Natural killer cell (primary cell): ENCODE measurements around the gene DBNDD1. TPM values are rescaled to one million over a fixed set of nuclear protein-coding genes. Genes with fewer than 3 reads are reported as not detected.
A peak's percentile ranks its signal among the peaks of the same experiment; 100 is the strongest.
"Not testable (repeated sequence)": the region's sequence is repeated elsewhere in the genome, so short reads cannot be mapped to it uniquely, and the experiment has no call there.

Source experiments
- ATAC-seq, 3 donors: fragments of 150-1000 bp in 2 of 3; fragments of 200-7000 bp in 1 of 3; cut with Tn5 transposase; 1 replicate in 1 of 3; 2 replicates in 2 of 3; pipeline ENCODE4 v1.10.0; 2021; ENCODE audit warnings: mild to moderate bottlenecking in 2 of 3, moderate library complexity in 2 of 3
- DNase-seq, 2 donors: peaks; one replicate each; pipeline versions ENCODE4 v3.0.0 to v3.0.0-alpha.2; 2013 to 2021; ENCODE audit warnings: mixed read lengths in 1 of 2
- H3K27ac ChIP-seq: one replicate; pipeline ENCODE4 v1.5.1; 2013; ENCODE audit warnings: mild to moderate bottlenecking, low read length
- H3K27me3 ChIP-seq: one replicate; pipeline ENCODE4 v1.6.1; 2013; ENCODE audit warnings: low read length; ENCODE audit not compliant: control insufficient read depth, insufficient read depth
- H3K36me3 ChIP-seq: one replicate; pipeline ENCODE4 v1.6.1; 2013; ENCODE audit warnings: low read length; ENCODE audit not compliant: control insufficient read depth, insufficient read depth
- H3K4me1 ChIP-seq: one replicate; pipeline ENCODE4 v1.6.1; 2013; ENCODE audit warnings: low read length; ENCODE audit not compliant: control insufficient read depth, insufficient read depth
- H3K4me3 ChIP-seq: one replicate; pipeline ENCODE4 v1.5.1; 2013; ENCODE audit warnings: low read length
- H3K9me3 ChIP-seq: one replicate; pipeline ENCODE4 v1.6.1; 2013; ENCODE audit warnings: low read length; ENCODE audit not compliant: control insufficient read depth, insufficient read depth
- H3K27ac Mint-ChIP-seq, 2 donors: one replicate each; pipeline ENCODE4 v1.8.0; 2022; ENCODE audit warnings: mild to moderate bottlenecking in 2 of 2, mixed read lengths in 2 of 2, moderate library complexity in 1 of 2
- H3K27me3 Mint-ChIP-seq, 2 donors: one replicate each; pipeline ENCODE4 v1.8.0; 2022; ENCODE audit warnings: low read depth in 2 of 2, mixed read lengths in 2 of 2
- H3K36me3 Mint-ChIP-seq: one replicate; pipeline ENCODE4 v1.8.0; 2022; ENCODE audit warnings: mixed read lengths
- H3K4me1 Mint-ChIP-seq, 2 donors: one replicate each; pipeline ENCODE4 v1.8.0; 2022; ENCODE audit warnings: mixed read lengths in 2 of 2
- H3K4me3 Mint-ChIP-seq: one replicate; pipeline ENCODE4 v1.8.0; 2022; ENCODE audit warnings: mild to moderate bottlenecking, moderate library complexity, mixed read lengths
- H3K9me3 Mint-ChIP-seq, 2 donors: one replicate each; pipeline ENCODE4 v1.8.0; 2022; ENCODE audit warnings: mixed read lengths in 2 of 2
- CTCF ChIP-seq: fragments of 200-600 bp; IDR thresholded peaks from one replicate; pipeline ENCODE4 v1.8.0; 2022; ENCODE audit warnings: antibody characterized with exemption
- WGBS: methylation state at CpG from one replicate; pipeline ENCODE4 v1.1.7; 2013; ENCODE audit warnings: missing lambda C conversion rate; ENCODE audit not compliant: insufficient coverage; 5-methylcytosine and 5-hydroxymethylcytosine counted together
- intact Hi-C: fragments of 100-400 bp; cut with micrococcal nuclease; formaldehyde crosslinking; loops from one replicate; pipeline ENCODE4 v1.14.2; 2022
- total RNA-seq, 4 donors: library from RNA; stranded (reverse); fragments of 120-200 nt in 1 of 4; gene quantifications; one replicate each; pipeline versions ENCODE4 v1.2.3 to v1.2.4, GENCODE V29; 2013 to 2022

Gene DBNDD1, protein sequence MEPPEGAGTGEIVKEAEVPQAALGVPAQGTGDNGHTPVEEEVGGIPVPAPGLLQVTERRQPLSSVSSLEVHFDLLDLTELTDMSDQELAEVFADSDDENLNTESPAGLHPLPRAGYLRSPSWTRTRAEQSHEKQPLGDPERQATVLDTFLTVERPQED
- total RNA-seq: under 1 TPM in 1 of 3 donors, not detected in 2; 0.20 TPM
- total RNA-seq (2013): 4.3 TPM

GRCh38 chr16:90018652-90019542, at the start of gene DBNDD1:
Gene DBNDD1, minus strand, starts transcription at chr16:90019456. Its CDS starts 115 bp downstream, at chr16:90019341.
- WGBS: 2% methylated on average over 103 of the region's 103 CpGs
- no peaks in the 10 kb centered on the region for H3K36me3 ChIP-seq
- peaks cover 8 to 20% of the 10 kb centered on the region in 2 donors for H3K4me1 Mint-ChIP-seq
- ATAC-seq: no peak
- H3K27ac Mint-ChIP-seq: no peak within 1 kb of the TSS
- no peak within 1 kb of the TSS for H3K4me3 ChIP-seq
- H3K27me3 Mint-ChIP-seq: peaks cover 0 to 14% of the 10 kb centered on the region in 2 donors
- DNase-seq: peak in 1 of 2 donors; percentile 21
- no peaks in the 10 kb centered on the region for H3K9me3 ChIP-seq
- H3K27ac ChIP-seq: no peak within 1 kb of the TSS
- TF ChIP-seq CTCF: no peak
- H3K9me3 Mint-ChIP-seq: no peaks in the 10 kb centered on the region
- H3K36me3 Mint-ChIP-seq: no peaks in the 10 kb centered on the region
- peaks cover 14% of the 10 kb centered on the region for H3K27me3 ChIP-seq
- intact Hi-C loops: no loop called here
- peak within 1 kb of the TSS; percentile 84 for H3K4me3 Mint-ChIP-seq
- peaks cover 34% of the 10 kb centered on the region for H3K4me1 ChIP-seq

DNA sequence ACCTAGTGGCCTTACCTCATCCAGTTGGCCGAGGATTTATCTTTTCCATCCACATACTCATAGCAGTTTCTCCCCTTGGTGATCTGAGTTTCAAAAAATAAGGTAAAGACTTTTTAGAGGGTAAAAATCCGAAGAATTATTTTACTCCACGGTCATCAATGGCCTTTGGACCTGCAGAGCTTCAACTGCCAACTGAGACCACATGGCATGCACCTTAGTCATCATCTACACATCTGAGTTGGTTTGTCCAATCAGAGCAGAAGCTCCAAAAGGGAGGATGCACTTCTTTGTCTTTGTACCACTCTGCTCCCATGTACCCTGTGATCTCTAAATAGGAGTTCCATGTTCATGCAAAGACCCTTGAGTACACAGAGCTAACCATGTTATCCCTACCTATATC, 42.2 kb upstream of the DBNDD1 start:
- Histone ChIP-seq H3K27me3 (no peaks in the 10 kb centered on the region), H3K27ac (no peak overlapping the region), H3K36me3 (no peaks in the 10 kb centered on the region), H3K4me1 (no peaks in the 10 kb centered on the region), H3K9me3 (no peaks in the 10 kb centered on the region), H3K4me3 (no peak overlapping the region)
- WGBS: 71% methylated on average over 2 of the region's 3 CpGs
- Mint-ChIP-seq H3K27ac (no peak overlapping the region), H3K4me3 (no peak overlapping the region), H3K36me3 (no peaks in the 10 kb centered on the region), H3K9me3 (no peaks in the 10 kb centered on the region), H3K4me1 (no peaks in the 10 kb centered on the region), H3K27me3 (peaks cover 15 to 19% of the 10 kb centered on the region in 2 donors)
- no peak for DNase-seq
- intact Hi-C loops: no loop called here
- ATAC-seq: no peak
- TF ChIP-seq CTCF: no peak

GRCh38 chr16:90057738-90058173, 38.5 kb upstream of the DBNDD1 start:
- ATAC-seq: peak in 1 of 3 donors; percentile 77

GRCh38 chr16:90056521-90056920, 37.3 kb upstream of the DBNDD1 start:
- ATAC-seq, H3K36me3 ChIP-seq, H3K4me3 ChIP-seq, intact Hi-C loops, H3K27me3 ChIP-seq, H3K4me1 ChIP-seq, DNase-seq, H3K9me3 Mint-ChIP-seq, H3K4me1 Mint-ChIP-seq, H3K27ac ChIP-seq, H3K27ac Mint-ChIP-seq, H3K4me3 Mint-ChIP-seq: not testable (repeated sequence)
- peaks cover 10% of the 10 kb centered on the region for H3K36me3 Mint-ChIP-seq
- WGBS: 89% methylated on average over 15 of the region's 15 CpGs
- H3K27me3 Mint-ChIP-seq: peaks cover 0 to 23% of the 10 kb centered on the region in 2 donors
- peaks cover 22% of the 10 kb centered on the region for H3K9me3 ChIP-seq

More at GRCh38 chr16:90057738-90058173, 38.5 kb upstream of the DBNDD1 start:
- Mint-ChIP-seq H3K36me3 (peaks cover 10% of the 10 kb centered on the region), H3K27ac (no peak overlapping the region), H3K4me3 (no peak overlapping the region), H3K27me3 (peaks cover 5 to 23% of the 10 kb centered on the region in 2 donors), H3K9me3 (peaks cover 6 to 10% of the 10 kb centered on the region in 2 donors), H3K4me1 (no peaks in the 10 kb centered on the region)
- 64% methylated on average over 5 of the region's 8 CpGs for WGBS
- no peak for DNase-seq
- no peak overlapping the region for H3K4me3 ChIP-seq
- intact Hi-C loops: no loop called here
- no peak overlapping the region for H3K27ac ChIP-seq
- H3K36me3 ChIP-seq: no peaks in the 10 kb centered on the region
- TF ChIP-seq CTCF: no peak
- peaks cover 22% of the 10 kb centered on the region for H3K9me3 ChIP-seq
- H3K27me3 ChIP-seq: no peaks in the 10 kb centered on the region
- no peaks in the 10 kb centered on the region for H3K4me1 ChIP-seq
